OCI-LY3 (cell line): ENCODE measurements around the gene HELQ.

ENCODE experiments used
- H2AFZ ChIP-seq: fragments of 200-600, 300-600 bp; shearing (Covaris generic); 2 replicates; pipeline ENCODE4 v1.6.0; 2014; ENCODE audit warnings: antibody characterized with exemption, low read depth, low read length
- H3K27ac ChIP-seq: fragments of 200-600, 300-600 bp; sonication (generic); 2 replicates; pipeline ENCODE4 v1.5.1; 2014; ENCODE audit warnings: mild to moderate bottlenecking, low read length, moderate library complexity, mixed read lengths
- H3K27me3 ChIP-seq: fragments of 200-600, 300-600 bp; sonication (generic); 2 replicates; pipeline ENCODE4 v1.6.1; 2014; ENCODE audit warnings: low read depth, low read length, mixed read lengths
- H3K36me3 ChIP-seq: fragments of 200-600, 300-600 bp; sonication (generic); replicated peaks from 2 replicates; pipeline ENCODE3; 2014; ENCODE audit warnings: low read depth, low read length, mixed read lengths
- H3K4me1 ChIP-seq: fragments of 300-600, 200-600 bp; sonication (generic); 2 replicates; pipeline ENCODE4 v1.6.1; 2014; ENCODE audit warnings: low read length, mixed read lengths
- H3K4me2 ChIP-seq: fragments of 200-600, 300-600 bp; sonication (generic); 2 replicates; pipeline ENCODE4 v1.6.1; 2014; ENCODE audit warnings: low read length, mixed read lengths
- H3K4me3 ChIP-seq: fragments of 300-600, 200-600 bp; sonication (generic); 2 replicates; pipeline ENCODE4 v1.5.1; 2014; ENCODE audit warnings: antibody characterized with exemption, mild to moderate bottlenecking, low read length, moderate library complexity
- H3K79me2 ChIP-seq: fragments of 300-600, 200-600 bp; shearing (Covaris generic); 2 replicates; pipeline ENCODE4 v1.6.1; 2014; ENCODE audit warnings: mild to moderate bottlenecking, low read length, mixed read lengths
- H3K9ac ChIP-seq: fragments of 300-600, 200-600 bp; shearing (Covaris generic); 2 replicates; pipeline ENCODE4 v1.6.0; 2014; ENCODE audit warnings: mild to moderate bottlenecking, low read length, moderate library complexity
- H3K9me3 ChIP-seq: fragments of 200-600, 300-600 bp; shearing (Covaris generic); 2 replicates; pipeline ENCODE4 v1.6.1; 2014; ENCODE audit warnings: low read length, mixed read lengths; ENCODE audit not compliant: insufficient read depth
- H4K20me1 ChIP-seq: fragments of 200-600, 300-600 bp; sonication (generic); 2 replicates; pipeline ENCODE4 v1.6.1; 2016; ENCODE audit warnings: low read length, mixed read lengths; ENCODE audit not compliant: insufficient read depth
- CTCF ChIP-seq: fragments of 200-600, 300-600 bp; sonication (generic); IDR thresholded peaks from 2 replicates; pipeline ENCODE4 v1.5.1; 2014; ENCODE audit warnings: antibody characterized with exemption, low read length, low read depth
- EZH2phosphoT487 ChIP-seq: fragments of 200-600 bp; shearing (Covaris generic); IDR thresholded peaks from 2 replicates; pipeline ENCODE4 v1.6.1; 2018; ENCODE audit warnings: antibody characterized with exemption, mixed run types, low read depth

The HELQ gene

DNA sequence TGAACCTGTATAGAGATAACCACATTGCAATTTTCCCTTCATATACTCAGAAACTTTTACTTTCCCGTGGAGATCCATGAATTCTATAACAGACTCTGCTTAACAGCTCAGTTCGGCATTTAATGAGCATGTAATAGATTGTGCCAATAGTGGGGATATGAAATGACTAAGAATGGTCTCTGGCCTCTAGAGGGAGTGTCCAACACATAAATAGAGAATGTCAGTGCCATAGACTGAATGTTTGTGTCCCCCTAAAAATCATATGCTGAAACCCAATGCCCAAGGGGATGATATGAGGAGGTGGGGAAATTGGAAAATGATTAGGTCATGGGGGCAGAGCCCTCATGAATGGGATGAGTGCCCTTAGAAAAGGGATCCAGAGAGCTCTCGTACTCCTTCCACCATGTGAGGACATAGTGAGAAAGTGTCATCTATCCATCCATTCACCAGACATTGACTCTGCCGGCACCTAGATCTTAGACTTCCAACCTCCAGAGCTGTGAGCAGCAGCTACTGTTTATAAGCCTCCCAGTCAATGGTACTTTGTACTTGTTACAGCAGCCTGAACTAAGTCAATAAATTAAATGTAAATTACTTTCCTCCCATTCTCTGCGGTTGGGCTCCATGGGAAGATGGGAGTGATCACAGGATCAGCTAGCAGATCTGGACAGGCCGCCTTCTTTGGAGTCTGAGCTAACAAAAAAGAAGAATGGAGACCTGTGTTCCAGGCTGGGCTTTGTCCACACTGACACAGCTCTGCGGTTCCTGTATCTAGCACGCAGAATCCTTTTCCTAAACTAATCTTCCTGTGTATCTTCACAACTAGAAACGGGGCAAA, 92.9 kb downstream of the HELQ start:
- Histone ChIP-seq H3K27ac (no peak overlapping the region), H3K27me3 (no peaks in the 10 kb centered on the region), H3K4me1 (peaks cover 4% of the 10 kb centered on the region), H3K9ac (no peak overlapping the region), H2AFZ (0 out of 2 replicates have a peak overlapping the region, but pooled peaks have one; percentile 19), H3K36me3 (no peaks in the 10 kb centered on the region), H4K20me1 (no peaks in the 10 kb centered on the region), H3K79me2 (no peaks in the 10 kb centered on the region), H3K4me2 (no peak overlapping the region), H3K4me3 (no peak overlapping the region), H3K9me3 (no peaks in the 10 kb centered on the region)
- TF ChIP-seq CTCF (peak; percentile 58), EZH2phosphoT487 (no peak)

DNA sequence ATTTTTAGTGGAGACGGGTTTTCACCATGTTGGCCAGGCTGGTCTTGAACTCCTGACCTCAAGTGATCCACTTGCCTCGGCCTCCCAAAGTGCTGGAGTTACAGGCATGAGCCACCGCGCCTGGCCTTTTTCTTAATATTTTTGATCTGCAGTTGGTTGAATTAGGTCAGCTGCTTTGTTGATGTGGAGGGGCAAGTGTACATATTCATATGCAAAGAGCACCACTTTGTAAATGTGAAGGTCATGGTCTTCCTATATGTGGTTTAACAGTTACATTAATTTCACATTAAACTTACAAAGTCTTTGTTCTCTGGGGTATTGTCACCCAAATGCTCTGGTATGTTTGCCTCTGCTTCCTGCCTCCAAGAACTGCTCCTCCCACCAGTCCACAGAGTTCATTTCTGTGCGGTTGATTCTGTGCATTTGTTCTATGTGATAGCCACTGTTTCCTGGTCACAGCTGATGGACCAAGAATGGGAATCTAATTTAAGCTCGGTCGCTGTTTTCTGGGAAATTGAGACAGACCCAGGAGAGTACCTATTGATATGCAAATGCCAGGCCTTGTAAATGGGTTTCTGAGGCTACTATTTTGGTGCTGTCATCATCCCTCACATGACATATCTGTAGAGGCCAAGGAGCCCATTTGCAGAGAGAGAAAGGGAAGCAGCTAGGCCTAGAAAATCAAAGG, 94.1 kb downstream of the HELQ start:
- H3K79me2 ChIP-seq = no peaks in the 10 kb centered on the region
- peaks cover 14% of the 10 kb centered on the region for H3K4me1 ChIP-seq
- TF ChIP-seq EZH2phosphoT487 (no peak), CTCF (no peak)
- no peak overlapping the region for H3K27ac ChIP-seq
- H3K27me3 ChIP-seq = no peaks in the 10 kb centered on the region
- no peaks in the 10 kb centered on the region for H4K20me1 ChIP-seq
- no peak overlapping the region for H3K9ac ChIP-seq
- no peaks in the 10 kb centered on the region for H3K36me3 ChIP-seq
- H2AFZ ChIP-seq = peak overlapping the region; percentile 75; the same call in 1 of the 2 replicates
- H3K9me3 ChIP-seq = no peaks in the 10 kb centered on the region
- H3K4me3 ChIP-seq = no peak overlapping the region
- no peak overlapping the region for H3K4me2 ChIP-seq

- no peak overlapping the region for H3K9ac ChIP-seq
- H4K20me1 ChIP-seq = no peaks in the 10 kb centered on the region
- H3K27me3 ChIP-seq = no peaks in the 10 kb centered on the region
- no peak overlapping the region for H3K4me3 ChIP-seq
- no peaks in the 10 kb centered on the region for H3K9me3 ChIP-seq
- no peak overlapping the region for H3K27ac ChIP-seq
- no peak for TF ChIP-seq CTCF
- TF ChIP-seq EZH2phosphoT487 = no peak
- H3K4me2 ChIP-seq = no peak overlapping the region
- H3K36me3 ChIP-seq = no peaks in the 10 kb centered on the region
- H3K79me2 ChIP-seq = no peaks in the 10 kb centered on the region
- peaks cover 14% of the 10 kb centered on the region for H3K4me1 ChIP-seq
- no peak overlapping the region for H2AFZ ChIP-seq
Measured at GRCh38 chr4:83360018-83360417, 95.6 kb downstream of the HELQ start.

GRCh38 chr4:83358410-83358809, 97.2 kb downstream of the HELQ start:
- no peak overlapping the region for H3K27ac ChIP-seq
- H3K27me3 ChIP-seq = no peaks in the 10 kb centered on the region
- TF ChIP-seq EZH2phosphoT487 (no peak), CTCF (no peak)
- no peak overlapping the region for H3K4me3 ChIP-seq
- H3K9ac ChIP-seq = no peak overlapping the region
- peaks cover 14% of the 10 kb centered on the region for H3K4me1 ChIP-seq
- no peaks in the 10 kb centered on the region for H3K79me2 ChIP-seq
- H3K36me3 ChIP-seq = no peaks in the 10 kb centered on the region
- no peak overlapping the region for H2AFZ ChIP-seq
- no peaks in the 10 kb centered on the region for H4K20me1 ChIP-seq
- H3K9me3 ChIP-seq = 0 out of 2 replicates have a peak, but pooled peaks cover 7% of the 10 kb centered on the region
- H3K4me2 ChIP-seq = no peak overlapping the region
